ENCODE results near the gene KLF1. TPM values are rescaled to one million over a fixed set of nuclear protein-coding genes. Genes with fewer than 3 reads are reported as not detected.

The KLF1 gene
- total RNA-seq (2013; cell fraction: nucleolus; rRNA removed), result 0.29 TPM in 1 of 2 replicates, not detected in the other
- 0.06 and 0.16 TPM in 2 replicates for total RNA-seq (2014; rRNA removed)
- not detected in 2 replicates for total RNA-seq (2014; rRNA removed; fragmentation: Illumina TruSeq; extraction: Trizol)
- total RNA-seq (2021), result 0.24 and 0.38 TPM in 2 replicates
- polyA plus RNA-seq (2011; ENCODE audit: low read depth), result not detected
- polyA plus RNA-seq (2011; rRNA removed), result not detected in 2 replicates
- polyA plus RNA-seq (2011; cell fraction: cytosol; rRNA removed), result 0.10 and 0.17 TPM in 2 replicates
- polyA plus RNA-seq (2011; cell fraction: nucleus; rRNA removed), result 0.10 TPM in 2 replicates
- 0.15 TPM in 1 of 2 replicates, not detected in the other for polyA plus RNA-seq (2012)
- not detected in 2 replicates for polyA plus RNA-seq (2014; fragmentation: Illumina TruSeq; extraction: Trizol)
- polyA plus RNA-seq (2014; fragmentation: Nextera tagmentation; extraction: Ambion mirVana), result under 1 TPM; 0.04 to 0.08 TPM
- 0.06 and 0.27 TPM in 2 replicates for polyA plus RNA-seq (2014; rRNA removed)
- polyA plus RNA-seq (2016; fragmentation: Nextera tagmentation; extraction: Ambion mirVana), result under 1 TPM; 0.08 to 0.13 TPM
- polyA minus RNA-seq (2011; rRNA and poly(A)+ RNA removed), result not detected in 2 replicates
- not detected in 2 replicates for polyA minus RNA-seq (2011; cell fraction: cytosol; rRNA and poly(A)+ RNA removed)
- not detected in 2 replicates for polyA minus RNA-seq (2011; cell fraction: nucleus; rRNA and poly(A)+ RNA removed)
- percentile 16 among the genes with signal in this experiment for Bru-seq, nascent RNA
- BruChase-seq, experiment 1, labeled RNA remaining after a 6-hour chase, result not detected
- percentile 29 among the genes with signal in this experiment for BruChase-seq, experiment 2, labeled RNA remaining after a 2-hour chase
- long read RNA-seq, experiment 1, partial matches to known transcripts, result 0 of 1 reads
- long read RNA-seq, experiment 1, other reads (novel, unspliced or antisense), result 1 of 1 reads
- long read RNA-seq, experiment 2, result 0 reads

- Histone ChIP-seq H3K4me2 (ENCODE audit: control insufficient read depth, insufficient read depth) (no peak within 1 kb of the TSS), H3K27ac (ENCODE audit: control insufficient read depth, insufficient read depth) (no peak within 1 kb of the TSS), H3K79me2 (ENCODE audit: control insufficient read depth, insufficient read depth, low read length) (peaks cover 10% of the 10 kb centered on the region), H2AFZ (ENCODE audit: control insufficient read depth, low read depth, low read length) (no peak within 1 kb of the TSS), H3K9ac (ENCODE audit: control insufficient read depth, insufficient read depth, low read length) (no peak within 1 kb of the TSS), H3K27me3 (replicated peaks in 1 of 2; ENCODE audit: control insufficient read depth in 2 of 2, insufficient read depth in 2 of 2, low read length in 1 of 2) (no peaks in the 10 kb centered on the region; a peak in 1 of 4 replicates), H3K4me3 (no peak within 1 kb of the TSS), H3K36me3 (ENCODE audit: control insufficient read depth in 2 of 2, insufficient read depth in 2 of 2, low read length in 1 of 2) (no peaks in the 10 kb centered on the region), H4K20me1 (ENCODE audit: control insufficient read depth, insufficient read depth) (no peaks in the 10 kb centered on the region), H3K4me1 (ENCODE audit: control insufficient read depth, insufficient read depth, low read length) (peaks cover 19% of the 10 kb centered on the region), H3K9me3 (replicated peaks; ENCODE audit: control insufficient read depth, insufficient read depth, low read length) (peaks cover 7% of the 10 kb centered on the region)
- intact Hi-C loops (cut with micrococcal nuclease; ENCODE audit: unreplicated experiment), result no loop called here
- RAD21 ChIA-PET (ENCODE audit: unreplicated experiment), result no interaction called here
- ATAC-seq, result no peak
- TF ChIP-seq CBFB (IDR thresholded peaks at IDR 0.05; ENCODE audit: low read depth) (no peak), POLR2A (IDR thresholded peaks at IDR 0.05; ENCODE audit: low read depth, low read length) (no peak), BCLAF1 (IDR thresholded peaks at IDR 0.05) (no peak), SUPT20H (IDR thresholded peaks at IDR 0.05; ENCODE audit: borderline replicate concordance, control insufficient read depth, low read depth, low read length) (no peak), SPI1 (IDR thresholded peaks at IDR 0.05; ENCODE audit: borderline replicate concordance, insufficient read depth, low read depth, low read length) (no peak)
- SMC1A ChIA-PET (ENCODE audit: uncharacterized antibody, unreplicated experiment), result interaction anchor here (1.5 to 3.2 kb wide), 2 partner anchors 13 to 78 kb away, joined by 4 to 29 read pairs; no protein-coding TSS in a partner anchor
- DNase-seq (ENCODE audit: low read depth, low spot score), result no peak
- WGBS (ENCODE audit: insufficient coverage, insufficient replicate concordance, low lambda C conversion rate, missing lambda C conversion rate), result 69% methylated on average over 17 of the region's 17 CpGs
- POLR2A ChIA-PET, result no interaction called here
- no TSS peak for BruUV-seq (replicated peaks)
- CTCF ChIA-PET, result interaction anchor here (0.6 to 13.2 kb wide), 2 partner anchors 76 to 138 kb away, joined by 3 to 182 read pairs; no protein-coding TSS in a partner anchor
- FAIRE-seq, result no peak
- in situ Hi-C loops (cut with MboI), result loop anchor here (10.0 kb wide), 1 partner anchor 208 kb away; no protein-coding TSS in a partner anchor
These were observed at the start of gene KLF1 for GRCh38 chr19:12886969-12887747. Gene KLF1 (minus strand): TSS chr19:12887201. CDS start chr19:12887140, 61 bp downstream.
